ENCODE results near the gene ACSM4. TPM values are rescaled to one million over a fixed set of nuclear protein-coding genes. Genes with fewer than 3 reads are reported as not detected.

Gene ACSM4
- total and polyA plus RNA-seq, 9 of the 15 experiments (the other 6 are each of a cell fraction or from before 2014, with no cell fraction given), result not detected

GRCh38 chr12:7282844-7283243 lies 21.0 kb upstream of the ACSM4 start:
- H3K4me3 ChIP-seq, result no peak overlapping the region
- H2AFZ ChIP-seq (ENCODE audit: low read depth, low read length), result no peak overlapping the region
- no peaks in the 10 kb centered on the region for H3K27me3 ChIP-seq (ENCODE audit: control insufficient read depth in 2 of 2, insufficient read depth in 2 of 2, low read length in 2 of 2)
- no peak overlapping the region for H3K9ac ChIP-seq (ENCODE audit: insufficient read depth in 1 of 2, low read depth in 2 of 2, low read length in 2 of 2)
- no peak overlapping the region for H3K4me2 ChIP-seq (ENCODE audit: insufficient read depth, low read length)
- WGBS (ENCODE audit: insufficient coverage, low coverage, missing lambda C conversion rate), result 43% methylated on average over 2 of the region's 2 CpGs
- no peaks in the 10 kb centered on the region for H4K20me1 ChIP-seq (replicated peaks; ENCODE audit: control insufficient read depth, insufficient read depth, low read length)
- no peaks in the 10 kb centered on the region for H3K79me2 ChIP-seq (ENCODE audit: control insufficient read depth, insufficient read depth, low read length)
- in situ Hi-C loops (cut with MboI) (no loop called here), intact Hi-C loops (cut with micrococcal nuclease) (no loop called here)
- no peaks in the 10 kb centered on the region for H3K36me3 ChIP-seq (ENCODE audit: control insufficient read depth, insufficient read depth, low read length)
- H3K27ac ChIP-seq (ENCODE audit: extremely low read depth, low read depth, low read length), result no peak overlapping the region
- BruUV-seq (replicated peaks), result no TSS peak
- FAIRE-seq (no peak), DNase-seq (ENCODE audit: extremely low read depth in 1 of 4, low spot score in 3 of 4) (no peak), ATAC-seq (no peak)
- CTCF ChIA-PET (ENCODE audit: low intra/inter-chr PET ratio), result no interaction called here
- no peaks in the 10 kb centered on the region for H3K9me1 ChIP-seq (ENCODE audit: control insufficient read depth, insufficient read depth, low read length)
- POLR2A ChIA-PET, result interaction anchor here (1.3 kb wide), 1 partner anchor 11 kb away, joined by 3 read pairs; no protein-coding TSS in a partner anchor
- H3K9me3 ChIP-seq (replicated peaks; ENCODE audit: control insufficient read depth, insufficient read depth, low read depth, low read length), result no peaks in the 10 kb centered on the region
- no peaks in the 10 kb centered on the region; a peak in 1 of 5 replicates for H3K4me1 ChIP-seq (replicated peaks in 1 of 2; ENCODE audit: control insufficient read depth in 2 of 2, insufficient read depth in 2 of 2, low read length in 2 of 2)
- TF ChIP-seq E4F1 (CRISPR knock-in tag; IDR thresholded peaks at IDR 0.05; ENCODE audit: borderline replicate concordance), result no peak
- TF ChIP-seq MLX (CRISPR knock-in tag; conservative IDR thresholded peaks at IDR 0.05), result no peak
- no peak for TF ChIP-seq SMARCA5 (IDR thresholded peaks at IDR 0.05)
- TF ChIP-seq RBM14 (IDR thresholded peaks at IDR 0.05; ENCODE audit: borderline replicate concordance, insufficient read depth, low read depth, low read length), result no peak
- no peak for TF ChIP-seq SMAD2 (IDR thresholded peaks at IDR 0.05; ENCODE audit: low read depth, low read length)
- TF ChIP-seq MEIS2 (IDR thresholded peaks at IDR 0.05; ENCODE audit: partially characterized antibody), result no peak
- no peak for TF ChIP-seq E2F8 (IDR thresholded peaks at IDR 0.05; ENCODE audit: low read depth, partially characterized antibody)
- no peak for TF ChIP-seq ETV6 (IDR thresholded peaks at IDR 0.05; ENCODE audit: borderline replicate concordance in 1 of 2, low read depth in 2 of 2, low read length in 1 of 2)
- TF ChIP-seq ETV6 (CRISPR knock-in tag; IDR thresholded peaks at IDR 0.05; ENCODE audit: borderline replicate concordance), result no peak
- TF ChIP-seq FOXA3 (CRISPR knock-in tag; conservative IDR thresholded peaks at IDR 0.05 in 1 of 2, IDR thresholded peaks at IDR 0.05 in 1 of 2), result no peak
- no peak for TF ChIP-seq ZNF24 (IDR thresholded peaks at IDR 0.05)
- TF ChIP-seq ZNF785 (CRISPR knock-in tag; IDR thresholded peaks at IDR 0.05), result no peak
- no peak for TF ChIP-seq NKRF (IDR thresholded peaks at IDR 0.05; ENCODE audit: borderline replicate concordance)
